Heart left ventricle (tissue), 16 donors: ENCODE data around the gene NDUFAF3. TPM values are rescaled to one million over a fixed set of nuclear protein-coding genes. Genes with fewer than 3 reads are reported as not detected.

Experiments used
- ATAC-seq, 4 donors: fragments of 200-7000 bp; cut with Tn5 transposase; one replicate each; pipeline ENCODE4 v1.9.1; 2020 to 2022; ENCODE audit warnings: moderate library complexity in 4 of 4, mild to moderate bottlenecking in 3 of 4, moderate number of reproducible peaks in 1 of 4
- DNase-seq, 5 donors: peaks; one replicate each; pipeline ENCODE4 v3.0.0-alpha.2; 2020
- H3K27ac ChIP-seq, 12 donors: fragments of 200-600 bp; sonication (generic) in 4 of 12; one replicate each; pipeline versions ENCODE4 v1.5.0 to v1.8.0; 2016 to 2022; ENCODE audit warnings: mild to moderate bottlenecking in 2 of 12
- H3K27me3 ChIP-seq, 9 donors: fragments of 200-600 bp; sonication (generic) in 2 of 9; one replicate each; pipeline versions ENCODE4 v1.5.1 to v1.8.0; 2016 to 2022; ENCODE audit warnings: mild to moderate bottlenecking in 3 of 9
- H3K36me3 ChIP-seq, 9 donors: fragments of 200-600 bp; sonication (generic) in 2 of 9; one replicate each; pipeline versions ENCODE4 v1.5.0 to v1.8.0; 2018 to 2022; ENCODE audit warnings: mild to moderate bottlenecking in 2 of 9
- H3K4me1 ChIP-seq, 12 donors: fragments of 200-600 bp; sonication (generic) in 4 of 12; one replicate each; pipeline versions ENCODE4 v1.5.0 to v1.8.0; 2016 to 2022; ENCODE audit warnings: mild to moderate bottlenecking in 3 of 12
- H3K4me3 ChIP-seq, 12 donors: fragments of 200-600 bp; sonication (generic) in 4 of 12; one replicate each; pipeline versions ENCODE4 v1.5.0 to v1.8.0; 2017 to 2022; ENCODE audit warnings: mild to moderate bottlenecking in 9 of 12, moderate library complexity in 4 of 12
- H3K9me3 ChIP-seq, 12 donors: fragments of 200-600 bp; sonication (generic) in 4 of 12; one replicate each; pipeline versions ENCODE4 v1.5.0 to v1.8.0; 2016 to 2022; ENCODE audit warnings: mild to moderate bottlenecking in 1 of 12
- POLR2A ChIP-seq, 2 donors: fragments of 450-650 bp; IDR thresholded peaks; one replicate each; pipeline ENCODE4 v1.6.1; 2017; ENCODE audit warnings: antibody characterized with exemption in 2 of 2, mild to moderate bottlenecking in 2 of 2, moderate library complexity in 2 of 2
- WGBS, 4 donors: extraction: QIAGEN DNeasy Blood & Tissue Kit in 2 of 4; methylation state at CpG; one replicate each; pipeline versions ENCODE4 v1.1.5 to v1.1.7; 2013 to 2018; 5-methylcytosine and 5-hydroxymethylcytosine counted together
- intact Hi-C, 10 donors: fragments of 100-400 bp; cut with DNase I; formaldehyde crosslinking; loops; one replicate each; pipeline versions ENCODE4 v1.11.1 to v1.14.2; 2022
- polyA plus RNA-seq, 2 donors: library from polyadenylated mRNA; stranded (reverse); fragments of 200-250 nt; gene quantifications; one replicate each; pipeline ENCODE4 v1.2.3, GENCODE V29; 2013
- total RNA-seq, 9 donors: library from RNA; depleted of rRNA in 2 of 9; stranded (reverse); fragments of >200 nt in 2 of 9; fragmentation: NEBNext Ultra II Directional in 3 of 9; extraction: Animal tissue kit (Norgen Biotek cat#: 25700) in 3 of 9; gene quantifications; one replicate each; pipeline versions ENCODE4 v1.1.0 to v1.2.4, GENCODE V29; 2016 to 2023
- TF ChIP-seq, protein P1 (sequence below), 12 donors: fragments of 200-600 bp; sonication (generic) in 4 of 12; IDR thresholded peaks; one replicate each; pipeline versions ENCODE4 v1.5.0 to v1.8.0; 2018 to 2022; ENCODE audit warnings: antibody characterized with exemption in 12 of 12, mild to moderate bottlenecking in 5 of 12
- donor health status: ischemic (EF 13 %, LVEDD 7.1; RV severe dilation, severe dysfunction).
- donor health status: healthy with polysubstance abuse.
- donor health status: DM: no; HTN: yes; CAD: no.
- donor health status: DM: no; HTN: no; CAD: no.
- donor health status: ischemic (EF 25% LVEDD 6.9; RV normal size, moderate dysfunction).
- donor health status: ischemic (EF 25% LVEDD 5.7; RV mildly dilated, moderate dysfunction).
- donor health status: healthy.
- donor health status: DM: yes; HTN: yes; CAD: no.
- donor health status: ischemic (EF 35%, LVEDD 5.7; RV mildly dilated, moderate dysfunction).
- donor health status: nonischemic (EF 11% LVEDD 7.7; RV severe dilation, severe dysfunction).
- donor health status: DM: yes; HTN: yes; CAD: no.
- donor health status: PGD.
- donor health status: ischemic (EF 29% LVEDD 5.4; RV normal size, mild dysfunction).
- donor health status: nonischemic (EF 23%, LVEDD 6.1; RV moderate dilation, normal function).

NDUFAF3 gene
- total and polyA plus RNA-seq, 11 donors = 119 to 308 (median 160) TPM

DNA sequence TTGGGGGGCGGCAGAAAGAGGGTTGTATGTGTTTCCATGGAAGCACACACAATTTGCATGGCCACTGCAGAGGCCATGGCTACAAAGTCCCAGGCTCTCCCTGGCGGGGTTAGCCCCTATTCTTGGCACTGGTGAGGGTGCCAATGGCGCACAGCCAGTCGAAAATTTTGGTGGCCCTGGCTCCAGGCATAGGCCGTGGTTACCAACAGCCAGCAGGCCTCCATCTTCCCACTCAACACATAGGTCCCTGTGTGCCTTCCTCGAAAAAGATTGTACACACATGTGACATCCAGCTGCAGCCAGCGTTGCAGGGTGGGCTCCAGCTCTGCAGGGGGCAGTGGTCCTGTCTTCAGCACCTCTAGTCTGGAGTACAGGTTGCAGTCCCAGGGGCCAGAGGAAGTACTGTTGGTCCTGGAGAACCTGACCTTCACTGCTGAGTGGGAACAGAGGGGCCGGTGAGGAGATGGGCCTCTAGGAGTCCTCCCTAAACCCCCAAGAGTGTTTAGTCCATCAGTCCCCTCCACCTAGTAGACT, 24.8 kb upstream of the NDUFAF3 start:
- Histone ChIP-seq H3K9me3 (no peaks in the 10 kb centered on the region), H3K4me1 (peaks cover 0 to 2% (median under 1%) of the 10 kb centered on the region in 12 donors), H3K27ac (no peak overlapping the region), H3K4me3 (no peak overlapping the region), H3K36me3 (peaks cover 0 to 34% (median 3%) of the 10 kb centered on the region in 9 donors), H3K27me3 (no peaks in the 10 kb centered on the region)
- 61 to 81% (median 75%) methylated on average over 8 of the region's 8 CpGs for WGBS, 4 donors
- TF ChIP-seq, protein P1, sequence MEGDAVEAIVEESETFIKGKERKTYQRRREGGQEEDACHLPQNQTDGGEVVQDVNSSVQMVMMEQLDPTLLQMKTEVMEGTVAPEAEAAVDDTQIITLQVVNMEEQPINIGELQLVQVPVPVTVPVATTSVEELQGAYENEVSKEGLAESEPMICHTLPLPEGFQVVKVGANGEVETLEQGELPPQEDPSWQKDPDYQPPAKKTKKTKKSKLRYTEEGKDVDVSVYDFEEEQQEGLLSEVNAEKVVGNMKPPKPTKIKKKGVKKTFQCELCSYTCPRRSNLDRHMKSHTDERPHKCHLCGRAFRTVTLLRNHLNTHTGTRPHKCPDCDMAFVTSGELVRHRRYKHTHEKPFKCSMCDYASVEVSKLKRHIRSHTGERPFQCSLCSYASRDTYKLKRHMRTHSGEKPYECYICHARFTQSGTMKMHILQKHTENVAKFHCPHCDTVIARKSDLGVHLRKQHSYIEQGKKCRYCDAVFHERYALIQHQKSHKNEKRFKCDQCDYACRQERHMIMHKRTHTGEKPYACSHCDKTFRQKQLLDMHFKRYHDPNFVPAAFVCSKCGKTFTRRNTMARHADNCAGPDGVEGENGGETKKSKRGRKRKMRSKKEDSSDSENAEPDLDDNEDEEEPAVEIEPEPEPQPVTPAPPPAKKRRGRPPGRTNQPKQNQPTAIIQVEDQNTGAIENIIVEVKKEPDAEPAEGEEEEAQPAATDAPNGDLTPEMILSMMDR (IDR thresholded peaks at IDR 0.05) = no peak
- no peak for TF ChIP-seq POLR2A (IDR thresholded peaks at IDR 0.05)
- intact Hi-C loops = no loop called here
- no peak for DNase-seq
- no peak for ATAC-seq

DNA sequence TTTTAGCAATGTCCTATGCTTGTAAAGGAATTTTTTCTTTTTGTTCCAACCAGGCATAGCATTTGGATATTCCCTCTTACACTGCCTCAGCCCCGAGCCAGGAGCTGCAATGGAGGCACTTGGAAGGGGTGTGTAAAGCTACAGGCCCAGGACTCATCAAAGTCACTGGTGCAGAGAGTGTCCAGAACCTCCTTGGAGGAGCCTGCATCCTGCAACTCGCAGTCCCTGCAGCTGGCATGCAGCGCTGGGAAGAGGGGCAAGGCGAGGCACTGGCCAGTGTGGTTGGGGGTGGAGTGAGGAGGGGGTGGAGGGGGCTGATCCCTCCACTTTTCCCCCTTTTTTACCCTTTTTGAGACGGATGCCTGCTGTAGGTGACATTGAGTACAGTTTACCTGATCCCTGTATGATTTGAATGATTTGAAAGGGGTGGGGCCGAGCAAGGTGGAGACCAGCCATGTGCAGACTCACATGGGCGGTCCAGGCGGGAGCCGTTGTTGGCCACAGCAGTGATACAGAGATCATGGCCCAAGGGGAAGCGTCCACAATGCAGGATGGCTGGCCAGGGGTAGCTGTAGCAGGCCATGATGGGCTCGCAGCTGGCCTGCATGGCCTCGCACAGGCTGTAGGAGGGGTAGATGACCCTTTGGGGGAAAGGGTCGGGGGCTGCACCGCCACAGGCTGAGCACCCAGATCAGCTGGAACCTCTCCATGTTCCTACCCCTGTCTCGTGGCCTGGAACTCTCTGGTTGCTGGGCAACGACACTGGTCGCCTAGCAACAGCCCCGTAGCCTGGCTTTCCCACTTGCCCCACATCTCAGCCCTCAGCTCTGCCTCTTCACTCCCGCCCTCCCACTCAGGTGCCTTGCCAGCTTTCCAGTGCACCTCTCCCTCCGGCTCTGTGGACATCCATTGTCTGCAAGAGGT, 23.9 kb upstream of the NDUFAF3 start:
- DNase-seq (no peak), ATAC-seq (no peak)
- Histone ChIP-seq H3K4me1 (no peaks in the 10 kb centered on the region), H3K9me3 (no peaks in the 10 kb centered on the region), H3K27me3 (no peaks in the 10 kb centered on the region), H3K36me3 (peaks cover 0 to 30% (median 3%) of the 10 kb centered on the region in 9 donors), H3K27ac (no peak overlapping the region), H3K4me3 (no peak overlapping the region)
- TF ChIP-seq POLR2A (IDR thresholded peaks at IDR 0.05) = no peak
- TF ChIP-seq, protein P1 (IDR thresholded peaks at IDR 0.05) = no peak
- intact Hi-C loops = no loop called here
- WGBS, 4 donors = 72 to 81% (median 77%) methylated on average over 20 of the region's 20 CpGs

DNA sequence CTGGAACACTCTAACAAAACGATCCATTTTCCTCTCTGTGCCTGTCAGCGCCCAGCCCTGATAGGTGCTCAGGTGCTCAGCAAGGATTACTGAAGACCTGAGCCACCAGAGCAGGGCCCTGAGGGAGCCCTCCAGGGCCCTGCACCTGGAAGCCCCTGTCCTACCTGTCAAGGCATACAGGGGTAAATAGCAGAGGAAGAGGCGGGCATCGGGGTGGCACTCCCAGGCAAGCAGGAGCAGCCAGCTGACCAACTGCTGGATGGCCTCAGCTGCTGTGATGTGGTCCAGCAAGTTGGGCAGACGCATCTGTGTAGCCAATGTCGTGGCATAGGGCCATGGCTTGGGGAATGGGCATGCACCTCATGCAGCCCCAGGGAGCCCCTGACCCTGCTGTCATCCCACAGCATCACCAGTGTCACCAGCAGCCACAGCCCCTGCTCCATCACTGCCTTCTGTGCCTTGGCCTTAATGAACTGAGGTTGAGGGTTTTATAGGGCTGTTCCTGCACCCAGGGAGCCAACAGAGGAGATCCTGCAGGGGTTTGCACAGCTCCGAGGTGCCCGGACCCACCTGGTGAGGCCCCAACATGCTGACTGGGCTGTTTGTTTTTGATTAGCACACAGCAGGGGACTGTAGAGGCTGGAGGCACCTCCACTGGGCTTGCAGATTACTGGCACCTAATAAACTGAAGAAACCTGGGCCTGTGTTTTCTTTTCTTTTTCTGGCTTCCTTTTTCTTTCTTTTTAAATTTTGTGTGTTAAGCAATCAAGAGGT, 22.6 kb upstream of the NDUFAF3 start:
- intact Hi-C loops = no loop called here
- H3K27me3 ChIP-seq = no peaks in the 10 kb centered on the region
- H3K36me3 ChIP-seq = peaks cover 0 to 29% (median 3%) of the 10 kb centered on the region in 9 donors
- TF ChIP-seq, protein P1 (IDR thresholded peaks at IDR 0.05) = no peak
- TF ChIP-seq POLR2A (IDR thresholded peaks at IDR 0.05) = no peak
- WGBS, 4 donors = 85 to 96% (median 87%) methylated on average over 6 to 8 of the region's 8 CpGs
- H3K4me3 ChIP-seq = no peak overlapping the region
- H3K4me1 ChIP-seq = no peaks in the 10 kb centered on the region
- no peak for ATAC-seq
- H3K9me3 ChIP-seq = no peaks in the 10 kb centered on the region
- DNase-seq = no peak
- no peak overlapping the region for H3K27ac ChIP-seq

DNA sequence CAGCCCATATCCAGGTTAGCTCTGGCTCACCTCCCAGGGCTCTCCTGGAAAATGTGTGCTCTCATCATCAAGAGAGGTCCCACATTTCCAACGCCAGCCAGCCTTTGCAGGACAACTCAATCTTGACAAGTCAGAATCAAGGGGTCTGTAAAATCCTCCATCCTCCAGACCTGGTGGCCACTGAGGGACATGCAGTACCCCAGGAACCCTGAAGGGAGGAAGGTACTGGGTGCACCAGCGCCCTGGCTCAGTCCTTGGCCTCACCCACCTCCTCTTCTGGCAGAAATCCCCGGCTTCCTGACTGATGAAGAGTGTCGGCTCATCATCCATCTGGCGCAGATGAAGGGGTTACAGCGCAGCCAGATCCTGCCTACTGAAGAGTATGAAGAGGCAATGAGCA, 20.8 kb upstream of the NDUFAF3 start:
- Histone ChIP-seq H3K9me3 (no peaks in the 10 kb centered on the region), H3K4me3 (no peak overlapping the region), H3K27me3 (no peaks in the 10 kb centered on the region), H3K27ac (no peak overlapping the region), H3K4me1 (peaks cover 0 to 5% (median under 1%) of the 10 kb centered on the region in 12 donors), H3K36me3 (peaks cover 0 to 26% (median 3%) of the 10 kb centered on the region in 9 donors)
- 81 to 88% (median 87%) methylated on average over 6 of the region's 6 CpGs for WGBS, 4 donors
- intact Hi-C loops = no loop called here
- ATAC-seq (no peak), DNase-seq (no peak)
- TF ChIP-seq, protein P1 (IDR thresholded peaks at IDR 0.05) = no peak
- TF ChIP-seq POLR2A (IDR thresholded peaks at IDR 0.05) = no peak
